GM12864 (cell line): ENCODE data around the gene PRPH2.

Source experiments
- DNase-seq: peaks from one replicate; pipeline ENCODE4 v3.0.0-alpha.2; 2011; ENCODE audit warnings: low read depth
- H3K4me3 ChIP-seq: 2 replicates; pipeline ENCODE4 v1.5.1; 2011; ENCODE audit warnings: mild to moderate bottlenecking, low read depth, low read length, control low read depth
- TF ChIP-seq, protein P1 (sequence below): IDR thresholded peaks from 2 replicates; pipeline ENCODE4 v1.5.1; 2011; ENCODE audit warnings: low read depth, mild to moderate bottlenecking, moderate library complexity, low read length, control low read depth, inconsistent platforms; ENCODE audit errors: missing control alignments

PRPH2 gene

DNA sequence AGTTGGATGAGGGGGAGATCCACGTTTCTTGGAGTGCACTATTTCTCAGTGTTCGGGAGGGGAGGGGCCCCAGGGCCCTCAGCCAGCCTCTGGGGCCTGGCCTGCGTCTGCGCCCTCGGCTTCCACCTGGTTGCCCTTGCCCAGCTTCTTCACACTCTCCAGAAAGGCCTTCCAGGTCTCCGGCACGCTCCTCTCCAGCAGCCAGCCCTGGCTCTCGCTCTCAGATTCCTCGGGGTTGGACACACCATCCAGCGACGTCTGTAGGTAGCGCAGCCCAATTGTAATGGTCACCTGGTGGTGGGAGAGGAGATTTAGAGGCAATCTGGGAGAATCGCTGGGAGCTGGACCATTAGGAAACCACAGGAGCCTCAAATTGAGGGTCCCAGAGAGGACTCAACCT lies 24.2 kb downstream of the PRPH2 start:
- DNase-seq: no peak
- TF ChIP-seq, protein P1, sequence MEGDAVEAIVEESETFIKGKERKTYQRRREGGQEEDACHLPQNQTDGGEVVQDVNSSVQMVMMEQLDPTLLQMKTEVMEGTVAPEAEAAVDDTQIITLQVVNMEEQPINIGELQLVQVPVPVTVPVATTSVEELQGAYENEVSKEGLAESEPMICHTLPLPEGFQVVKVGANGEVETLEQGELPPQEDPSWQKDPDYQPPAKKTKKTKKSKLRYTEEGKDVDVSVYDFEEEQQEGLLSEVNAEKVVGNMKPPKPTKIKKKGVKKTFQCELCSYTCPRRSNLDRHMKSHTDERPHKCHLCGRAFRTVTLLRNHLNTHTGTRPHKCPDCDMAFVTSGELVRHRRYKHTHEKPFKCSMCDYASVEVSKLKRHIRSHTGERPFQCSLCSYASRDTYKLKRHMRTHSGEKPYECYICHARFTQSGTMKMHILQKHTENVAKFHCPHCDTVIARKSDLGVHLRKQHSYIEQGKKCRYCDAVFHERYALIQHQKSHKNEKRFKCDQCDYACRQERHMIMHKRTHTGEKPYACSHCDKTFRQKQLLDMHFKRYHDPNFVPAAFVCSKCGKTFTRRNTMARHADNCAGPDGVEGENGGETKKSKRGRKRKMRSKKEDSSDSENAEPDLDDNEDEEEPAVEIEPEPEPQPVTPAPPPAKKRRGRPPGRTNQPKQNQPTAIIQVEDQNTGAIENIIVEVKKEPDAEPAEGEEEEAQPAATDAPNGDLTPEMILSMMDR: no peak
- no peak overlapping the region for H3K4me3 ChIP-seq

DNA sequence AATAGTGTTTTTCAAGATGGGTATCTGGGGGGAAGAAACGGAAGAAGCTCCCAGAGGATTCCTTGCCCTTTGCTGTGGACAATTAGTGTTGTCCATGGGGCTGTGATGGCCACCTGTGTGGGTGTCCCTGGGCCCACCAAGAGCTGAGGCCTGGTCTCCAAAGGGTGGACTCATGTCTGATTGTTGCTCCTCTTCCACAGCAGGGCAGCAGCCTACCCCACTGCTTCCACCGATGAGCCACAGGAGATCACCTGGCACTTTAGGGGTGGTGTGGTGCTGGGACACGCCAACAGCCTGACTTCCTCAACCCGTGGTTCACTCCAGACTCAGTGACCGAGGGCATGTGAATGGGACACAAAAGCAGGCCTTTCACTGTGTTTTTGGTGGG lies 25.1 kb downstream of the PRPH2 start:
- no peak overlapping the region for H3K4me3 ChIP-seq
- no peak for DNase-seq
- TF ChIP-seq, protein P1: no peak

DNA sequence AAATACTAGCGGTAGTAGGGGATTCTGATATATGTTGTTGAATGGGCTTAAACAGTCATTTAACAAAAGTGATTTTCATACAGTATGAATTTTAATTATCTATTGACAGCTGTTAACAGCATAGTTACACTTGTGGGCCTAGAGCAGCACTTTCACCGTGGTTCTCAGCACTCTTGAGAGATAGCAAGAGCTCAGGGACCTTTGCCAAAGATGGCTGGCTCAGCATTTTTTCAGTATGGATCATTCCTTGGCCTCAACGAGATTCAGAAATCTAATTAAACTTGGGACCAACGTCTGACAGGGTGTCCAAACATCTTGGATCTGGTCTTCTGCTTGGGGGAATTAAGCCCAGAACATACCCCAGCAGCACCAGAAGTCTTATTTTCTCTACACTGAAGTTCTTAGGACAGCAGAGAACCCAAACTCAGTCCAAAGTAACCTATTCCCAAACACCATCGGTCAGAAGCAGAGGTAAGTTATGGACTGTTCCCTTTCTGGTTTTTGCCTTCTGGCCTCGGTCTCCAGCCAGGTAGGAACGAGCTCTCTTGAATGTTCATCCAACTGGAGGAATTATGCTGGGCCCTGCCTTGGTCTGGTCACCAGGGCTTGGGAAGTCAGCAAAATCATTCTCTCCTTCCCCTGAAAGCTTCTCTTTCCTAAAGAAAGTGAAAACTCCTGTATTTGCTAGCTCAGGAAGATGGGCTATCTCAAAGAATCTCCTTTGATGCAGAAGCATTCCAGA lies 25.7 kb downstream of the PRPH2 start:
- no peak for DNase-seq
- TF ChIP-seq, protein P1: no peak
- H3K4me3 ChIP-seq: no peak overlapping the region

DNA sequence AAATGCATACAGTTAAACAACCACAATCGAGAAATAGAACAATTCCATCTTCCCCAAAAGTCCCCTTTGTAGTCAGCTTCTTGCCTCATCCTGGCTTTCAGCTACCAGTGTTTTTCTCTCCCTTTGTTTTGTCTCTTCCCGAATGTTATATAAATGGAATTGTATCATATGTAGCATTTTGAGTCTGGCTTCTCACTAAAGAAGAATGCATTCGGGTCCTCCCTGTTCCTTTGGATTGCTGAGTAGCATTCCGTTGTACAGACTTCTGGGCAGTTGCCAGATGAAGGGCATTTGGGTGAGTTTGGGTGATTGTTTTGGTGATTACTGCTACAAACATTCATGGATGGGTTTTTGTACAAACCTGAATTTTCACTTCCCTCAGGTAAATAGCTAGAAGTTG lies 27.8 kb downstream of the PRPH2 start:
- DNase-seq: no peak
- no peak overlapping the region for H3K4me3 ChIP-seq
- TF ChIP-seq, protein P1: no peak

DNA sequence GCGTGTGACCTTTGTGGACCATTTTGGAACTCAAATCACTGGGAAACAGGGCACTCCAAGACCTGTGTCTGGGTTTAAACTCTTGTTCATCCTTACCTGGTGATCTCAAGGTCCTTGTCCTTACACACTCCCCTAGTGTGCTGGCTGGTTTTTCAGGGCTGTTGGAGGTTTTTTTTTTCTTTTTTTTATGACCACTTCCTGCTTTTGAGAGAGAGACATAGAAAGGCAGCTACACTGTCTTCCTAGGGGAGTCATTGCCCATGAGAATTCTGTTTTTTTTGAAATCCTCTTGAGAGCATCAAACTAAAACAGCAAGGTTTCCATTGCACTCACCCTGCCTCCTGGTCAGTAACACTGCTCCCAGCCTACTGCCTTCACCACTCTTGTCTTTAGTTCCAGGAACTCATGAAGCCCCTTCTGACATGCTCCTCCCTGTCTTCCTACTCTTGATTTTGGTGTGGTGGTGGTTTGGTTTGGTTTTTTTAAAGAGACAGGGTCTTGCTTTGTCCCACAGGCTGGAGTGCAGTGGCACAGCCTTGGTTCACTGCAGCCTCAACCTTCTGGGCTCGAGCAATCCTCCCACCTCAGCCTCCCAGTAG lies 28.6 kb downstream of the PRPH2 start:
- no peak for DNase-seq
- TF ChIP-seq, protein P1: no peak
- no peak overlapping the region for H3K4me3 ChIP-seq

DNA sequence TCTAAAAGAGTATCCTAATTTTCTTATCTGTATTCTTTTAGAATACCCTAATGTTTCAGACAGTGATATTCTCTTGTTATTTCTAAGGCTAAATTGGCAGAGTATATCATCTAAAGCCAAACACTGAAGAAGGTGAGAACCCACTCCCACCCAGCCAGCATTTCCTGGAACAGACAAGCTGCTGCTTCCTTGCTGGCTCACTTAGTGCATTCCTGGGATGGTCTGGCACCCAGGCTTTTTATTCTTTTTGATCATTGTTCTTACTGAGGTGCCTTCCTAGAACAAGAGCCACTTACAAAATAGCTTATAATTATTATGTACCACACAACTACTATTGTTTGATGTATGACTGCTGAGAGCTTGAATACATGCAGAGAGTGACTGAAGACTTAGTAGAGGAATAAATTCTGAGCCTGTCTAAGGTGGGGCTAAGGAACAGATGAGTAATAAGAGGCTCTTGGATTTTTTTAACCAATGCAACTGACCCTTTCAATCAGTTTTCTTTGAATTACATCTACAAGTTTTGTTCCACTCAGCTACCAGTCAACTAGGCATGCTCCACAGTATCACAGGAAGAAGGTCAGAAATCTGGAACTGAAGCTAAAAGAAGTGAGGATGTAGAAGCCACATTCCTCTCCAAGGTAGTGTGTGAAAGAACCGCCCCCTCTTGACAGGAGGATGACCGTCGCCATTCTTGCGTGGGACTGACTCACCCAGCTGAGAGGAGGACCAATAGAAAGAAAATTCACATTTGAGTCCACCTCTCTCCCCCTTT lies 30.1 kb downstream of the PRPH2 start:
- no peak overlapping the region for H3K4me3 ChIP-seq
- DNase-seq: no peak
- TF ChIP-seq, protein P1: no peak
